GM19455 (cell line): ENCODE data around the gene DRAP1.

Experiments
- ATAC-seq: cut with Tn5 transposase; IDR thresholded peaks from one replicate; pipeline ENCODE4 v1.9.1; 2021; ENCODE audit not compliant: unreplicated experiment

DRAP1 gene

DNA sequence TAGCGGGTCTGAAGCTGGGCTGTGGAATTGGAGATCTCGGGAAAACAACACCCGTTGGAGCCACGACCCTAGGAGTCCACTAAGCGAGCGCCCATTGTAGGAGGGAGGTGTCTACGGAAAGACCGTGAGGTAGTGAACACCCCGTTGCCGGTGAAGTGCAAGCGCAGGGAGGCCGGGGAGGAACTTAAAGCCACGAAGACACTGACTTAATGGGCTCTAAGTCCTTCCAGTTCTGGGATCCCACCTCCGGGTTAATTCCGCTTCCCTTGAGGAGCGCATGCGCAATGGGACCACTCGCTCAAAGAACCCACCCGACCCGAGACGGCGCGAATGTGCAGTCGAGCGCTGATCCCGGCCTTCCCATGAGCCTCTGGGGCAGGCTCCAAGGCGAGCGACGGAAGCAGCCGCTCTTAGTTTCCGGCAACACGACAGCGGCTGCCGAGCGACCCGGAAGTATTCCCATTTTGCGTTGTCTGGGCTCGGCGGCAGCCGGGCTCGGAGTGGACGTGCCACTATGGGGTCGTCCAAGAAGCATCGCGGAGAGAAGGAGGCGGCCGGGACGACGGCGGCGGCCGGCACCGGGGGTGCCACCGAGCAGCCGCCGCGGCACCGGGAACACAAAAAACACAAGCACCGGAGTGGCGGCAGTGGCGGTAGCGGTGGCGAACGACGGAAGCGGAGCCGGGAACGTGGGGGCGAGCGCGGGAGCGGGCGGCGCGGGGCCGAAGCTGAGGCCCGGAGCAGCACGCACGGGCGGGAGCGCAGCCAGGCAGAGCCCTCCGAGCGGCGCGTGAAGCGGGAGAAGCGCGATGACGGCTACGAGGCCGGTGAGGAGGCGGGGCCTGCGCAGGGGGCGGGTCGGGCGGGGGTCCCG is 42.3 kb downstream of the DRAP1 start, which contains the start of gene SART1:
Gene SART1, plus strand, starts transcription at position 468 of the 874 bp plus-strand sequence. Its CDS starts 47 bp downstream, at position 515.
- ATAC-seq, result peak; percentile 83

DNA sequence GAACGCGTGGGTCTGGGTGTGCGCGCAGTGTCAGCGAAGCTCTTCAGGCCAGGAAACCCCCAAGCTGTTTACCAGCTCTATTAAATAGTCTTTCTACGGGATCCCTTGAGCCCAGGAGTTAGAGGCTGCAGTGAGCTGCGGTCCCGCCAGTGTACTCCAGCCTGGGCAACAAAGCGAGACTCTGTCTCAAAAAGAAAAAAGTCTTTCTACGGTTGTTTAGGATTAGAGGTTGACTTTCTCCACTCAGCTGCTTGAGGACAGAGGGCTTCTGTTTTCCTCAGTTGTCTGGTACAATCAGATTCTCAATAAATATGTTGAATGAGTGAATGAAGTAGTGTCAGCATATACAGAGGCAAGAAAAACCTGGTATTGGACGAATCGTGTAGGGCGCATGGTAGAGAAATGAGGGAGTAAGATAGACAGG is 42.9 kb downstream of the DRAP1 start:
- ATAC-seq, result peak; percentile 4

DNA sequence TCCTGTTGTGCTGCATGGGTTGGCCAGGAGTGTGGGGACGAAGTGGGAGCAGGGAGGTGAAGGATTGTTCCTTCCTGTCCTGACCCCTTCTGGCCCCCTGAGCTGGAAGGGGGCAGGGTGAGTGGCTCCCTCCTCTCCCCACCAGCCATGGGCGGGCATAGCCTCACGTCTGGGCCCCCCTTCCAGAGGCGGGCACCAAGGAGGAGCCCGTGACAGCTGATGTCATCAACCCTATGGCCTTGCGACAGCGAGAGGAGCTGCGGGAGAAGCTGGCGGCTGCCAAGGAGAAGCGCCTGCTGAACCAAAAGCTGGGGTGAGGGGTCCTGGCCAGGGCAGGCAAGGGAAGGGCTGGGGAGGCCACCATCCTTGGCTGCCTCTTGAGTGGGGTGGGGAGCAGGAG is 45.7 kb downstream of the DRAP1 start:
- no peak for ATAC-seq

DNA sequence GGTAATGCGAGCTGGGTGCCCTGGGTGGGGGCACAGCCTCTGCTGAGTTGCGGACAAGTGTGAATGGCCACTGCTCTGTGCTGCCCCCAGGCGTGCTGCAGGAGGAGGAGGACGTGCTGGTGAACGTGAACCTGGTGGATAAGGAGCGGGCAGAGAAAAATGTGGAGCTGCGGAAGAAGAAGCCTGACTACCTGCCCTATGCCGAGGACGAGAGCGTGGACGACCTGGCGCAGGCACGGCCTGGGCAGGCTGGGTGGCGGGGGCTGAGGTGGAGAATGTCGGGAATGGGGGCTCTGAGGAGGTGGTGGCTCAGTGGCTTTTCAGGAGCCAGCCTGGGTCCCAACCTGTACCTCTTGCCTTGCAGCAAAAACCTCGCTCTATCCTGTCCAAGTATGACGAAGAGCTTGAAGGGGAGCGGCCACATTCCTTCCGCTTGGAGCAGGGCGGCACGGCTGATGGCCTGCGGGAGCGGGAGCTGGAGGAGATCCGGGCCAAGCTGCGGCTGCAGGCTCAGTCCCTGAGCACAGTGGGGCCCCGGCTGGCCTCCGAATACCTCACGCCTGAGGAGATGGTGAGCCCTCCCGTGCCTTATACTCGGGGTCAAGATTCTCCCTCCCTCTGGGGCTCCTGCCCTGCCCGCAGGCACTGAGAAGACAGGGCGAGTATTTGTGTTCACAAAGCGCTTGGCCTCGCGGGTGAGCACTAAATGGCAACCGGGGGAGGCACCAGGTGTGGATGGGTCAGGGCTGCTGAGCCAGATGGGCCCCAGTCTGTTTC is 46.9 kb downstream of the DRAP1 start:
- no peak for ATAC-seq

DNA sequence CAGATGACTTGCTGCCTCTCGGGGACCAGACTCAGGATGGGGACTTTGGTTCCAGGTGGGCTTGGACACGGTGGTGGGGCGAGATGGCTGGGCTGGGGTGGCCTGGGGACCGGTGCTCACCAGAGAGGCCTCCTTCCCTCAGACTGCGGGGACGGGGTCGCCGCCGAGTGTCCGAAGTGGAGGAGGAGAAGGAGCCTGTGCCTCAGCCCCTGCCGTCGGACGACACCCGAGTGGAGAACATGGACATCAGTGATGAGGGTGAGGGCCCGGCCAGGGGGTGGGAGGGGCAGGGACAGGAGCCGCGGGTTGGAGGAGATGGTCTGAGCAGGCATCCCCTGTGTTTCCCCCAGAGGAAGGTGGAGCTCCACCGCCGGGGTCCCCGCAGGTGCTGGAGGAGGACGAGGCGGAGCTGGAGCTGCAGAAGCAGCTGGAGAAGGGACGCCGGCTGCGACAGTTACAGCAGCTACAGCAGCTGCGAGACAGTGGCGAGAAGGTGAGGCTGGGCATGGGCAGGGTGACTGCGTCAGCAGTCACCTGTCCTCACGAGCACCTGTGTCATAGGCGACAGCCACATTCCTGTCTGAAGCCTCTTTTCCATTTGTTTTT is 48.2 kb downstream of the DRAP1 start:
- no peak for ATAC-seq

DNA sequence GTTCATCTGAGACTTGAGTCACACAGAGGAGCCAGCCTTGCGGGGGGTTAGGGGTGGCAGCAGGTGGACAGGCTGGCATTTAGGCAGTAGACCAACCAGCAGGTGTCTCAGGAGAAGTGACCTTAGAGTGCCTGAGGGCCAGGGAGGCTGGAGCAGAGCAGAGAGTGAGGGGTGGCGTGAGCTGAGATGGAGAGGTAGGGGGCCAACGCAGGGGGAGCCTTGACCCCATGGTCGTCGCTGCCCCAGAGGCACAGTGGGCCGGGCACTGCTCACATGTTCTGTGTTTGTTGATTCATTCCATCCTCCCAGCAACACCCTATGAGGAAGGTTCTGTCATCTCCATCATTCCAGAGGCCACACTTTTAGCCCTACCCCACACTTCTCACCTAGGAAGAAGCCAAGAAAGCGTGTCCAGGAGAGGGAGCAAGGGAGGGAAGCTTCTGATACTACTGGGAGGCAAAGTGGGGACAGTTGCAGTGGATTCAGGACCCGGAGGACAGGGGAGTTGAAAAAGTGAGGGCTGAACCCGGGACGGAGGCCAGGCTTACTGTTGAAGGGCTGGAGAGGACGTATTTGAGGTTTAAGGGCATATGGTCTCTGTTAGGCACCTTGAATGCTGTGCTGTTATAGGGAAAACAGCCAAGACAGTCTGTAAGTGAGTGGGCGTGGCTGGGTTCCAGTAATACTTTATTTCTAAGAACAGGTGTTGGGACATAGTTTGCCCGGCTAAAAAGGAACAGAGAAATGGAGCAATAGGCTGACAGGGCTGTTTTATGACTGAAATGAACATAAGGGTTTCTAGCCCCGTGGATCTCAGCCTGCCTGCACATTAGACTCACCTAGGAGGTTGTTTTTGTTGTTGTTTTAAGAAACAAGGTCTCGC is 49.6 kb downstream of the DRAP1 start:
- no peak for ATAC-seq
